HG03460 (cell line): ENCODE results near the gene MBD4.
A peak's percentile ranks its signal among the peaks of the same experiment; 100 is the strongest.

Source experiments
- ATAC-seq: cut with Tn5 transposase; IDR thresholded peaks from one replicate; pipeline ENCODE4 v1.9.1; 2021; ENCODE audit not compliant: unreplicated experiment

MBD4 gene

GRCh38 chr3:129463716-129464115 is 24.0 kb upstream of the MBD4 start:
- no peak for ATAC-seq

DNA sequence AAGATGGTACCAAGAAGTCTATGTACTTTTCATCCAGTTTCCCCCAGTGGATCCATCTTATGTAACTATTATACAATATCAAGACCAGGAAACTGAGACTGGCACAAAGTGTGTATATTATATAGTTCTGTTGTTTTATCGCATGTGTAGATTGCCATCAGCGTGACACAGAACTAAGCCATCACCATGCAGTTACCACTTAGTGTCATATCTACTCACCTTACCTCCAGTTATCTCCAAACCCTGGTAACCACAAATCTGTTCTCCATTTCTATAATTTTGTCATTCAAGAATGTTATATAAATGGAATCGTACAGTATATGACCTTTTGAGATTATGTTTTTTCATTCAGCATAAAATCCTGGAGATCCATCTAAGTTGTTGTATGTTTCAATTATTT is 23.3 kb upstream of the MBD4 start:
- no peak for ATAC-seq

DNA sequence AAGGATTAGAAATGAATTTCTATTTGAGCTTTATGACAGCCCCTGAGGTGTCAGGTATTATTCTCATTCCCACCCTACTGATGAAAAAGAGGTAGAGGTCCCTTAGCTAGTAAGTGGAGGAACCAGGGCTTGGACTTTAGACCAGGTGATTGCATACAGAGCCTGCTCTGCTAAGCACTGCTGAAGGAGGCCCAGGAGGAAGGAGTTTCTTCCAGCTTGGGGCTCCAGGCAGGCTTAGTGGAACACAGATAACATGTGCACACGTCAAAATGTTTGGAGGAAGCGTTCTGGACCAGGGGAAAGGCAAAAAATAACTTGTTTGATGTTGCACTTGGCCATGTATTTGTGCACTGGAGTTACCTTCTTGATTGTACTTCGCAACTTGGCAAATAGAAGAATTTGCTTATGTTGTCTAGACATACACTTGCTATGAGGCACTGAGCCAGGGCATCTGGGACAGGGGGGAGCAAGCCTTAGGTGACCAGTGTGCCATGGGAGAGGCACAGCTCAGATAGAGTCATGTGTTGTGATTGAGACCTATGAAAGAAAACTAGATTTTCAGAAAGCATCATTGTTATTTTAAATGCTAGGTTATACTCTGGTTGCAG is 22.7 kb upstream of the MBD4 start:
- ATAC-seq: no peak

- ATAC-seq: no peak
Measured at GRCh38 chr3:129461461-129462146, 21.9 kb upstream of the MBD4 start.

- ATAC-seq: no peak
Measured at GRCh38 chr3:129461022-129461421, 21.3 kb upstream of the MBD4 start.

GRCh38 chr3:129460572-129460971 is 20.8 kb upstream of the MBD4 start:
- ATAC-seq: no peak

DNA sequence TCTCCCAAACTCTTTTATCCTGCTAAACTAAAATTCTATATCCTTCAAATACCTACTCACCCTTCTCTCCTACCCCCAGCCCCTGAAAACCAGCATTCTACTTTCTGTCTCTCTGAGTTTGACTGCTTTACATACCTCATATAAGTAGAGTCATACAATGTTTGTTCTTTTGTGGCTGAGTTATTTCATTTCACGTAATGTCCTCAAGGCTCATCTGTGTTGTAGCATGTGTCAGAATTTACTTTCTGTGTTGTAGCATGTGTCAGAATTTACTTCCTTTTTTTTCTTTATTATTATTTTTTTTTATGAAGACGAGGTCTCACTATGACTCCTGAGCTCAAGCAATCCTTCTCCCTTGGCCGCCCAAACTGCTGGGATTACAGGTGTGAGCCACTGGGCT is 20.4 kb upstream of the MBD4 start:
- ATAC-seq: no peak

GRCh38 chr3:129453732-129454131 is 14.0 kb upstream of the MBD4 start:
- ATAC-seq: no peak

- no peak for ATAC-seq
Measured at GRCh38 chr3:129449279-129450115, 9.7 kb upstream of the MBD4 start.

- ATAC-seq: no peak
Measured at GRCh38 chr3:129448186-129448895, 8.6 kb upstream of the MBD4 start.

DNA sequence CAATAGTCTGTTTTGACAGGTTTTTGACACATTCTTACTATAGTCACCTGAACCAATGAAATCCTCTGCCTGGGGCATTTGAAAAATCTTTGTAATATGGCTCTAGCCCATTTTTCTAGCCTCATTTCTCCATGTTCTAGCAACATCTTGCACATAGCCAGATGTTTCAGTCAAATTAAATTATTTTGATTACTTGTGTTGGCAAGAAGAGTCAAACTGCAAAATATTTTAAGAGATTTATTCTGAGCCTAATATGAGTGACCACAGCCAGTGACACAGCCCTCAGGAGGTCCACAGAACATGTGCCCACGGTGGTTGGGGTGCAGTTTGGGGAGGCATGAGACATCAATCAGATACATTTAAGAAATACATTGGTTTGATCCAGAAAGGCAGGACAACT is 7.2 kb upstream of the MBD4 start:
- no peak for ATAC-seq

GRCh38 chr3:129445471-129445870 is 5.7 kb upstream of the MBD4 start:
- no peak for ATAC-seq

DNA sequence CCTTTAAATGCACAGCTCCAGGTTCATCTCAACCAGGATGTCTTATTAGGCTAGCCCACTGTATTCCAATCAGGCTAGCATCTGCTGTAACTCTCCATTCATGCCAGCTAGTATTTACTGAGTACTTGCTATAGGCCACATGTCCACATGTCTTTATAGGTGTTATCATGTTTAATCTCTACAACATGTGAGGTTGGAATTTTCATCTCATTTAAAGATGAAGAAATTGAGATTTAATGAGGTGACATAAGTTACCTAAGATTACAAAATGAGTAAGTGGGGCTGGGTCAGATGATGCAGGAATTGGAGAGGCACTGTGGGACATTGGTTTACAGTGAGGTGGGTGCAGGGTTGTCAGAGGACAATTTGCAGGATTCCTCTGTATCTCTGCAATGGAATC is 3.2 kb upstream of the MBD4 start:
- ATAC-seq: no peak

GRCh38 chr3:129442486-129442885 is 2.7 kb upstream of the MBD4 start:
- ATAC-seq: no peak

DNA sequence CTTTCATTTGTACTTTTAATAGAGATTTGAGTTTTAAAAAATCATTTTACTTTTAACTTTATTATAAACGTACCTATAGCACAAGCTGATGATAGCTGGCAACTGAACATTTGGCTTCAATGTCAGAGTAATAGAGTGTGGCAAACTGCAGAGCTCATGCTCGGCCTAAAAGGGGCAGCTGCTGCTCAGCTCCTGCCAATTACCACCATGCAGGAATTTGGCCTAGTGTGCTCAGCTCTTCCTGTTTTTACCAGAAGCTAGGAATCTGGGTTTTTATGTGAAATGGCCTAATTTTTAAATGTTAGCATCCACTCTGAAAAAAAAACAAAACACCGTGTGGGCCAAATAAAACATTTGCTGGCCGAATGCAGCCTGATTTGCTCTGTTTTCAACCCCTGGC is 2.0 kb upstream of the MBD4 start:
- no peak for ATAC-seq

DNA sequence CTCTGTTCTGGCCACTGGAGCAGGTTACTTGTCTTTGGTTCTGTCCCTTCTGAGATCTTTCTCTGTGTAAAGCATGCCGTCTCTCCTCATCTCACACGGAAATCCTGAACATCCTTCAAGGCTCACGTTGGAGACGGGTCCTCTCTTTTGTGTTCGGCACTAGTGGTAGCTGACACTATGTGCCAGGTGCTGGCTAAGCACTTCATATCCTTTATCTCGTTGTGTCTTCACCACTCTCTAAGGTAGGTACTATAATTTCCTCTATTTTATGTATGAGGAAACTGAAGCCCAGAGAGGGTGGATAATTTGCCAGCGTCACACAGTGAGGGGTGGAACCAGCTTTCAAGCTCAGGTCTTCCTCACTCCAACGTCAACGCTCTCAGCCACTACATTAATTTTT is 1.5 kb upstream of the MBD4 start:
- ATAC-seq: no peak

DNA sequence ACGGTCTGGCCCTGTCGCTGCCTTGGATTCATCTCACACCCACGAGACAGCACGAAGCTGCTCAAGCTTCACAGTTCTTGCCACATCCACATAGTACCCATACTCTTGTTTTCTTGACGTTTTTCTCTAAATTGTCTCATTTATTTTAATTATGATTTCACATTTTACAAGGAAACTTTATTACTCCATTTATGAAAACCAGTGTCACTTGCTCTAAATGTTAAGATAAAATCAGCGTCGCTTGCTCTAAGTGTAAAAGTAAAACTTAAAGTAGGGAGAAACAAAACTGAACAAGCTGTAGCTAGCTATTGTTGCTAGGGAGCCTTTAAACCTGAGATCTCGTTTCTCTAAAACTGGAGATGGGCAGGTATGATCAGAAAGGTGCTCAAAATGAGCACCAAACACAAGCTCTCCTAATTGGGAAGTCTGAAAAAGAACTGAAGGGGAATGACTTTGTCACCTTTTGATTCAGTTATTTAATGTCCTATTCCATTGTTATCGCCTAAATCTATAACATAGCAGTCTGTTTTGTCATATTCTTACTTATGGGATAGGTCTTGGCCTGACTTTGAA is 956 bp upstream of the MBD4 start:
- no peak for ATAC-seq

- peak; percentile 32 for ATAC-seq
Measured at GRCh38 chr3:129439226-129439816, 427 bp downstream of the MBD4 start.

DNA sequence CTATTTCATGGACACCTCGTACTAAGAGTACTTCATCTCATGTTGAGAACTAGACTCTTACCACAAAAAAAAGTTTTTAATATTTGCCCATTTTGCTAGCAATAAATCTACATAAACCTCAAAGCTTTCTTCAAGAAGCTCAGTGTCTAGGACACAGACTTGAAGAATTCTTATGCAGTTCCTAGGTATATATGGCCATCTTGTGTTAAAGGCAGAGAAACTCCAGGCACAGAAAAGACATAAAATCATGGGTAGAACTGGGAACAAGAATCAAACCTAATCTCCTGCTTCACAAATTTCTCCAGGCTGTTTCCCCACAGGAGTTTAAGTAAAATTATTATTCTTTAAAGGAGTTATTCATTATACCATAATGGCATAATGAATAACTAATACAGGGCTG is 4.4 kb downstream of the MBD4 start:
- ATAC-seq: no peak

DNA sequence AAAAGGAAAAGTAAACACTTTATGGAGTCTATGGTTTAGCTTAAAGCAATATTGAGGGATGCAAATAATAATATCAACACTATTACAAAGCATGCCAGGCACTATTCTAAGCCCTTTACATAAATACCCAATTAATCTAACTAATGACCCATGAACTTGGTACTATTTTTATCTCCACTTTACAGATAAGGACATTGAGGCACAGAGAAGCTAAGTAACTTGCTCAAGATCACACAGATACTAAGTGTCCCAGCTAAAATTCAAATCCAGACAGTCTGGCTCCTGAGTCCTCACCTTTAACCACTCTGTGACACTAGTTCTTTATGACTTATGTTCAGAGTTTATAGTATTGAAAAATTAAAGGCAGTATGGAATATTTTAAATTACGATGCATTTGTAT is 5.6 kb downstream of the MBD4 start:
- ATAC-seq: no peak

DNA sequence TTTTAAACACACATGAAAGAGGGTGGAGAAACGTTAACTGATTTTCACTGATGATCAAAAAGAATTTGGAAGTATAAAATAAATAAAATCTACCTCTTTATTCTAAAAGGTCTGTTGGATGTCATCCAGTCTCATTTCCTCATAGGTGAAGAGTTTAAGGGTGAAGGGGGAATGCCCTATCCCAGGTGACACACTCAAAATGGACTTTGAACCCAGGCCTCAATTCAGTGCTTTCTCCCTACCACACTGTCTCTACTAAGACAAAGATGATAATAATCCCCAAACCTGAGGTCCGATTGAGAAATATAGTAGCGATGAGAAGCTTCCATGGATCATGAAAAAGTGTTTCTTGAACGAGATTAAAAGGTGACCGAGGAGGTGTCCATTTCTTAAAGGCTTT is 6.2 kb downstream of the MBD4 start:
- ATAC-seq: no peak
